ENCODE data around the gene TFB2M. TPM values are rescaled to one million over a fixed set of nuclear protein-coding genes. Genes with fewer than 3 reads are reported as not detected.

The TFB2M gene
- total and polyA plus RNA-seq, 5 experiments from 2014 or later = 12.0 to 20.8 (median 17.8) TPM

DNA sequence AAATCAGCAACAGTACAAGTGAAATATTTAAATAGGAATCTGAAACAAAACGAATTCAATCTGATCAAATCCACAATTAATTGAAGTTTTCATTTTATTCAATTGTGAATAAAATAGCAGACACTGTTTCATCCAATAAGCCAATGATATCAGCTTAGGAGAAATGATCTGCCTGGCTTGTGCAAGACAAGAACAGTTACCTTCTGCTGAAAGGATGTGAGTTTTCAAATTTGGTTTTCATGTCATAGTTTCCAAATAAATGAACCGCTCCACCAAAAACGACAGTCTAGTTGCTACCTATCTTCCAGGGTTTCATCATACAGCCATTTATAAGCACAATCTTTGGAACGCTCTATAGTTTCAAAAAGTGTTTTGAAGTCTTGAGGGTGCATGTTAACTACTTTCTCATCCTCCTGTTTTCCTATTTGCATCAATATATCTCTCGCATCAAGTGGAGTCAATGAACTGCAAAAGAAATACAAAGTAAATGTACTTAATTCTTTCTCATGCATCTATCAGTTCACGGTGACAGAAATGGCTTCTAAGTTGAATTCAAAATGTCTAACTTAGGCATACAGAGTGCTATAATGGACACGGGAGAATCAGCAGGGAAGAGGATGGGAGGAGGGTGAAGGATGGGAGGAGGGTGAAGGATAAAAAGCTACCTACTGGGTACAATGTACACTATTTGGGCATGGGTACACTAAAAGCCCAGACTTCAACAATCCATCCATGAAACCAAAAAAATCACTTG is 25.1 kb downstream of the TFB2M start:
- Mint-ChIP-seq H3K27me3 (no peaks in the 10 kb centered on the region), H3K4me3 (no peak overlapping the region), H3K9me3 (no peaks in the 10 kb centered on the region), H3K27ac (peak overlapping the region in 3 of 10 donors; percentile 10 to 21 (median 11)), H3K4me1 (peaks cover 0 to 1% (median 0%) of the 10 kb centered on the region in 4 donors), H3K36me3 (peaks cover 17 to 59% (median 24%) of the 10 kb centered on the region in 3 donors)
- ATAC-seq = no peak
- POLR2A ChIA-PET = no interaction called here
- DNase-seq = no peak

DNA sequence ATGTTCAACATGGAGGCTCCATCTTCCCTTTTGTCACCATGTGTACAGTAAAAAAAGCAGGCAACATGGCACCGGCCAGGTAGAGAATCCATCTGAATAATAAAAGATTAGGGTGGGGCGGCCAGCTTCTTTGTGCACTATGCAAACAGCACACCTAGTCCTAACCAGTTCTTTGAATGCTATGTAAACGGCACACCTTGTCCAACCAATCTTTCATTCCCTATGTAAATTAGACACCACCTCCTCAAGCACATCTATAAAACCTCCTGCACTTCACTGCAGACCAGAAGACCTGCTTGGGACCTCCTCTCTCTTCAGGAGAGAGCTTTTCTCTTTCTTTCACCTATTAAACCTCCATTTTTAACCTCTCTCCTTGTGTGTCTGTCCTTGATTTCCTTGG is 28.2 kb downstream of the TFB2M start:
- Mint-ChIP-seq H3K9me3 (no peaks in the 10 kb centered on the region), H3K27ac (no peak overlapping the region), H3K36me3 (peaks cover 10 to 34% (median 19%) of the 10 kb centered on the region in 3 donors), H3K27me3 (no peaks in the 10 kb centered on the region), H3K4me1 (peaks cover 0 to 1% (median 0%) of the 10 kb centered on the region in 4 donors), H3K4me3 (no peak overlapping the region)
- ATAC-seq (no peak), DNase-seq (no peak)
- POLR2A ChIA-PET = no interaction called here

DNA sequence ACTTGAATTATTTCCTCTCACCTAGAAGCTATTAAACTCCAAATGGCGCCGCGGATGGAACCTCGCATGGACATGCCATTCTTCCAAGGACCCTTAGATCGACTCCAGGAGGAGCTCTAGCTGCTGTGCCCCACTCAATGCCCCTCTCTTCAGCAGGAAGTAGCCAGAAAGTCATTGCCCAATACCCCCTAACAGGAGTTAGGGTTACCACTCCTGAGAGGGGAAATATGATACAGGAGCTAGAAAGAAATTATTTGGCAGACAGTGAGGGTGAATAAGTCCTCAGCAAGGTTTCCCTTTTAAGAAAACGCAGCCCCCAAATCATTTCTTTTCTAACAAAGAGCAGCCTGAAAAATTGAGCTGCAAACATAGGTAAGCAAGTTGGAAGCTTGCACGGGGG is 28.6 kb downstream of the TFB2M start:
- H3K4me3 Mint-ChIP-seq = no peak overlapping the region
- H3K36me3 Mint-ChIP-seq = peaks cover 10 to 30% (median 19%) of the 10 kb centered on the region in 3 donors
- peaks cover 0 to 1% (median 0%) of the 10 kb centered on the region in 4 donors for H3K4me1 Mint-ChIP-seq
- POLR2A ChIA-PET = no interaction called here
- no peak overlapping the region for H3K27ac Mint-ChIP-seq
- ATAC-seq (no peak), DNase-seq (no peak)
- H3K27me3 Mint-ChIP-seq = no peaks in the 10 kb centered on the region
- no peaks in the 10 kb centered on the region for H3K9me3 Mint-ChIP-seq

DNA sequence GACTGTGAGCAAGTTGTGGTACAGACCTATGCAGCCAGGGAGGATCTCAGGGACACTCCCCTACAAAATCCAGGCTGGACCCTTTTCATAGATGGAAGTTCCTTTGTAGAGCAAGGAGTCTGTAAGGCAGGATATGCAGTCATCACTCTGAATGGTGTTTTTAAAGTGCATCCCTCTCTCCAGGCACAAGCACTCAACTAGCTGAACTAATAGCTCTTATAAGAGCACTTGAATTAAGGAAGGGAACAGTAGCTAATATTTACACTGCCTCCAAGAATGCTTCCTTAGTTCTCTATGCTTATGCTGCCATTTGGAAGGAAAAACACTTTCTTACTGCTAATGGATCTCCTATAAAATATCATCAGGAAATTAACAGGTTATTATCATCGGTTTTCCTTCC is 31.9 kb downstream of the TFB2M start:
- Mint-ChIP-seq H3K27me3 (peaks cover 0 to 1% (median 0%) of the 10 kb centered on the region in 5 donors), H3K4me1 (peaks cover 0 to 1% (median 0%) of the 10 kb centered on the region in 4 donors), H3K9me3 (peaks cover 0 to 16% (median 10%) of the 10 kb centered on the region in 9 donors), H3K36me3 (peaks cover 3 to 19% (median 18%) of the 10 kb centered on the region in 3 donors), H3K4me3 (no peak overlapping the region), H3K27ac (no peak overlapping the region)
- POLR2A ChIA-PET = no interaction called here
- DNase-seq (no peak), ATAC-seq (no peak)

DNA sequence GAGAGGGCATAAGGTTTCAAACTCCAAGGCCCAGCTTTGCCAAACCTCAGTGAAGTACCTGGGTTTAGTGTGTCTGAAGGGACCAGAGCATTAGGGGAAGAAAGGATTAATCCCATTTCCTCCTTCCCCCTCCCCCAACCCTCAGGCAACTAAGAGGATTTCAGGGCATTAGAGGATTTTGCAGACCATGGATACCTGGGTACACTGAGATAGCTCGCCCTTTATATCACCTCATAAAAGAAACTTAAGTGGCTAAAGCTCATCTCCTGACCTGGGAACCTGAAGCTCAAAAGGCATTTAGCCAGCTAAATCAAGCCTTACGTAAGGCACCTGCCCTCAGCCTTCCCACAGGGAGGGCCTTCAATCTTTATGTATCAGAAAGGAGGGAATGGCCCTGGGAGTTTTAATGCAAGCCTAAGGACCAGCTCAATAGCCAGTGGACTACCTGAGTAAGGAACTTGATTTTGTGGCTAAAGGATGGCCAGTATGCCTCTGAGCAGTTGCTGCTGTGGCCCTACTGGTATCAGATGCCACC is 32.6 kb downstream of the TFB2M start:
- H3K36me3 Mint-ChIP-seq = peaks cover 0 to 16% (median 13%) of the 10 kb centered on the region in 3 donors
- no peak overlapping the region for H3K27ac Mint-ChIP-seq
- POLR2A ChIA-PET = interaction anchor here (0.5 kb wide), 1 partner anchor 108 kb away, joined by 3 read pairs; no protein-coding TSS in a partner anchor
- H3K4me3 Mint-ChIP-seq = no peak overlapping the region
- ATAC-seq = no peak
- no peak for DNase-seq
- H3K9me3 Mint-ChIP-seq = peaks cover 0 to 16% (median 10%) of the 10 kb centered on the region in 9 donors
- H3K4me1 Mint-ChIP-seq = peaks cover 0 to 3% (median 2%) of the 10 kb centered on the region in 4 donors
- peaks cover 0 to 1% (median 0%) of the 10 kb centered on the region in 5 donors for H3K27me3 Mint-ChIP-seq

DNA sequence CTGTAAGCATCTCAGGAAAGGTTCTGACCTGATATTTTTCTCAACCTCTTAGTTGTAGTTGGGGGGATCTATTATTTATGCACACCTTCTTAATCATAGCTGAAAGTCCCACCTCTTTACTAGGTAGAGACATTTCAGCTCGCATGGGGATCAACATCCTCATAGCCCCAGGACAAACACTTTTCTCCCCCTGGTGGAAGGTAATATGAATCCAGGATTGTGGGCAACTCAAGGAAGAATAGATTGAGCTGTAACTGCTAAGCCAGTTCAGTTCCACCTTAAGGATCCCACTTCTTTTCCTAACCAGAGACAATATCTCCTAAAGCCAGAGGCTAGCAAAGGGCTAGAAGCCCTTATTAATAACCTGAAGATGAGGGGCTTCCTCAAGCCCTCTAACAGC is 33.5 kb downstream of the TFB2M start:
- no peak overlapping the region for H3K4me3 Mint-ChIP-seq
- H3K27ac Mint-ChIP-seq = no peak overlapping the region
- ATAC-seq (no peak), DNase-seq (no peak)
- H3K9me3 Mint-ChIP-seq = peaks cover 0 to 16% (median 10%) of the 10 kb centered on the region in 9 donors
- H3K27me3 Mint-ChIP-seq = peaks cover 0 to 1% (median 0%) of the 10 kb centered on the region in 5 donors
- H3K36me3 Mint-ChIP-seq = peaks cover 0 to 16% (median 12%) of the 10 kb centered on the region in 3 donors
- POLR2A ChIA-PET = interaction anchor here (0.6 kb wide), 1 partner anchor 31 kb away, joined by 3 read pairs; no protein-coding TSS in a partner anchor
- H3K4me1 Mint-ChIP-seq = peaks cover 4 to 11% (median 7%) of the 10 kb centered on the region in 4 donors

DNA sequence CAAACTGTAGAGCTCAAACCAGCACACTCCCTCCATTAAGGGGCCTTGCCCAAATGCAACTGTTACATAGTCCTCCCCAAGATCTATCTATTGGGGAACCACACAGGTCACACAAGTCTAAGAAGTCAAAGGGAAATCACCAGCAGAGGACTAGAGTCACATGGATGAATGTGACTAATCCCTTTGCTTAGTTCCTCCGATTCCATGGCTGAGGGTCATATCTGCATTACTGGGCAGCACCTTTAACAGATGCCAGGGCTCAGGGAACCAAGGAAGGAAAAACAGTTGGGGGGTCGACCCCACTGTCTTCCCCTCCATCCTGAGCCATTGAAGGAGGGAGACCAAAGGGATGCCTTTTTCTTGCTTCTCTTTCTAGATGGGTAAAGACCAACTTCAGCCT is 35.6 kb downstream of the TFB2M start:
- POLR2A ChIA-PET = interaction anchor here (0.7 kb wide), 1 partner anchor 219 kb away, joined by 5 read pairs; no protein-coding TSS in a partner anchor
- Mint-ChIP-seq H3K4me1 (peaks cover 7 to 17% (median 12%) of the 10 kb centered on the region in 4 donors), H3K4me3 (peak overlapping the region in 1 of 10 donors; percentile 26), H3K27me3 (peaks cover 0 to 1% (median 0%) of the 10 kb centered on the region in 5 donors), H3K36me3 (peaks cover 0 to 16% (median 12%) of the 10 kb centered on the region in 3 donors), H3K27ac (no peak overlapping the region), H3K9me3 (peaks cover 0 to 20% (median 10%) of the 10 kb centered on the region in 9 donors)
- ATAC-seq (no peak), DNase-seq (no peak)

DNA sequence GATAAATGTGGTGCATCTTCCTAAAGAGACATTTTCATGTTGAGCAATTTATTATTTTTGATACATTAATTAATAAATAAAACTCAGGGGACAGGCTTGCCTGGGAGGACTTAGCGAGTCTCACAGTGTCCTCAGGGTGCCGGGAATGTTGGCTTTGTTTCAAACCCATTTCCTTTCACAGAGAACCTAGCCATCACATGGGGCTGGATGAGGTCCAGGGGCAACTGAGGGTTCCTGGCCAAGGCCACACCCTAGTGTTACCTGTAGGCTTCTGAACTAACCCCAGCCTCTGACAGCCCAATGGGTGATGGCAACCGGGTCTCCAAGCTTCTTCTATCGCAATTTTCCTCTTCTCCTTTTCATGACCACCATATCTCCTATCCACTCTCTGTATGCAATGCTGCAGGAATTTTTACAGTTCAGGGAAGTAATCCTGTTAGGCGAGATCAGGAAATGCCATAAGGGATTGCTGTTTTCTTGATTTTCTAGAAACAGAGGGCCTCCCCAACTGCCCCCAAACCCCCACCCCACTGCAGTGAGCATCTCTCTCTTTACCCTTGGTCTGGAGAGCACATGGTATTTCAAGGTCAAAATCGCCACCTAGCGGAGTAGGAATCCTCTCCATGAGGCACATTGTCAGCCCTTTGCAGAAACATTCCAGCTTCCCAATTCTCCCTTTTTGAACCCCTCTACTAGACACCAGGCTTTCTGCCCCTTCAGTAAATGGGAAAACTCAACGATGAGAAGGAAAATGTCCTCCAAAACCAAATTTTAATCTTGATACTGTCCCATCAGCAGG is 36.9 kb downstream of the TFB2M start:
- peaks cover 0 to 16% (median 12%) of the 10 kb centered on the region in 3 donors for H3K36me3 Mint-ChIP-seq
- POLR2A ChIA-PET = no interaction called here
- H3K4me3 Mint-ChIP-seq = no peak overlapping the region

DNA sequence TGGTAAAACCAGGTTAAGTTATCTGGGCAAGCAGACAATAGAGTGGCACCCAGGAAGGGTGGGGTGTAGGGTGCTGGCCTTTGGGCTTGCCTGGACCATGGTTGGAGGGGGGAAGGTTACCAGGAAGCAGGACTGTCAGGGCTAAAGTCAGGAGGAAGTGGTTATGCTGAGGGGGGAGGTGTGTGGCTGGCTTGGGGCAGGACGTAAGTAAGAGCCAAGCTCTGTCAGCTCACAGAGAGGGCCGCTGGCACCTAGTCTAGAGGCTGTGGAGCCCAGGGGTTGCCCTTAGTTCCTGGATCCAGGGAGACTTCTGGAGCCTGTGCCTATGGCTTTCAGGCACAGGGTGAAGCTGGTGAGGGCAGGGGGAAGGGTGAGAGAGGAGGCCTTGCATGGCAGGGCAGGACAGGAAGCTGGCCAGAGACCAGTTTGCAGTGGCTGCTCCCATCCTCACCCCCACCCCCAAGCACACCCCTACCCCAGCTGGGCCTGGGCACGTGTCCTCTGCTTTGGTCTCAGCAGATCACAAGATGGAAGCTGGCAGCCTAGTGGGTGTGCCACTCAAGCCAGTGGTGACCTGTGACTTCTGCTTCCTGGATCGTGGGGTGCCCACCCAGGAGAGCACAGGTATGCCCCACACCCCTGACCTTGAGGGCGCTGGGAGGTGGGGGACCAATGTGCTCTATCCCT is 38.5 kb downstream of the TFB2M start:
- POLR2A ChIA-PET = no interaction called here
- Mint-ChIP-seq H3K36me3 (peaks cover 0 to 16% (median 12%) of the 10 kb centered on the region in 3 donors), H3K27me3 (peaks cover 0 to 1% (median 0%) of the 10 kb centered on the region in 5 donors), H3K9me3 (peaks cover 0 to 20% (median 10%) of the 10 kb centered on the region in 9 donors), H3K4me3 (peak overlapping the region in 2 of 10 donors; percentile 54 to 64), H3K27ac (peak overlapping the region in 7 of 10 donors; percentile 41 to 91 (median 77)), H3K4me1 (peaks cover 7 to 17% (median 12%) of the 10 kb centered on the region in 4 donors)
- DNase-seq = no peak
- no peak for ATAC-seq

More for the DNA sequence above, 36.9 kb downstream of the TFB2M start:
- DNase-seq (no peak), ATAC-seq (no peak)
- Mint-ChIP-seq H3K27me3 (peaks cover 0 to 1% (median 0%) of the 10 kb centered on the region in 5 donors), H3K27ac (no peak overlapping the region), H3K4me1 (peaks cover 7 to 17% (median 12%) of the 10 kb centered on the region in 4 donors), H3K9me3 (peaks cover 0 to 20% (median 10%) of the 10 kb centered on the region in 9 donors)

DNA sequence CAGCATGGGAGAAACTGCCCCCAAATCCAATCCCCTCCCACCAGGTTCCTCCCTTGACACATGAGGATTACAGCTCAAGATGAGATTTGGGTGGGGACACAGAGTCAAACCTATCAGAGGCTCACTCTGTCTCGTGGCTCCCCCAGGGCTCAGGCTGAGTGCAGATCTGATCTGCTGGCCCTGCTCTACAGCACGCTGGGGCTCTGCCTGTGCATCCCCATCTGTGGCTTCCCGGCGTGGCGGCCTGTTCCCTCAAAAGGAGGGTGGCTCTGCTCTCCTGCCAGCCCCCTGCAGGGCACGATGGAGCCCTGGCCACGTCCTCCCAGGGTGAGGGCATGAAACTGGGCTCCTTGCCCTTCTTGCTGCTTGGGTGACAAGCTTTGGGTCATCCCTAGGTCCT is 39.1 kb downstream of the TFB2M start:
- ATAC-seq (no peak), DNase-seq (no peak)
- no peaks in the 10 kb centered on the region for H3K27me3 Mint-ChIP-seq
- H3K9me3 Mint-ChIP-seq = peaks cover 0 to 20% (median 10%) of the 10 kb centered on the region in 9 donors
- peak overlapping the region in 4 of 10 donors; percentile 41 to 91 (median 87) for H3K27ac Mint-ChIP-seq
- H3K4me3 Mint-ChIP-seq = peak overlapping the region in 1 of 10 donors; percentile 54
- peaks cover 0 to 16% (median 12%) of the 10 kb centered on the region in 3 donors for H3K36me3 Mint-ChIP-seq
- peaks cover 7 to 17% (median 12%) of the 10 kb centered on the region in 4 donors for H3K4me1 Mint-ChIP-seq
- POLR2A ChIA-PET = no interaction called here

DNA sequence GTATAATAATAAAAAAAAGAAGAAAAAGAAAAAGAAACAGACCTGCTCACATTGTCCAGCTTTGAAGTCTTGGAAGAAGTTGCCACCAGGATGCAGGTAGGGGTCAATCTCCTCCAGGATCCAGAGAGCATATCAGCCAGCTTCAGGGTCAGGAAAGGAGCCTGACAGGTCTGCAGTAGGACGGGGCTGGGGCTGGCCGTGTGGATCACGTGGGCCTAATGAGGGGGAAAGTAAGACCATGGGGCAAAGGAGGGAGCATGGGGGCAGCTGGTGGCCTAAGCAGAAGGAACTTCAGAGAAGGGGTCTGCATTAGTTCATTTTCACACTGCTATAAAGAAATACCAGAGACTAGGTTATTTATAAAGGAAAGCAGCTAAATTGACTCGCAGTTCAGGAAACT is 39.7 kb downstream of the TFB2M start:
- peaks cover 7 to 17% (median 12%) of the 10 kb centered on the region in 4 donors for H3K4me1 Mint-ChIP-seq
- H3K36me3 Mint-ChIP-seq = peaks cover 0 to 12% (median 12%) of the 10 kb centered on the region in 3 donors
- H3K27ac Mint-ChIP-seq = peak overlapping the region in 2 of 10 donors; percentile 25 to 40
- DNase-seq (no peak), ATAC-seq (no peak)
- no peaks in the 10 kb centered on the region for H3K27me3 Mint-ChIP-seq
- POLR2A ChIA-PET = no interaction called here
- H3K4me3 Mint-ChIP-seq = peak overlapping the region in 2 of 10 donors; percentile 15 to 30
- H3K9me3 Mint-ChIP-seq = peaks cover 0 to 18% (median 6%) of the 10 kb centered on the region in 9 donors

DNA sequence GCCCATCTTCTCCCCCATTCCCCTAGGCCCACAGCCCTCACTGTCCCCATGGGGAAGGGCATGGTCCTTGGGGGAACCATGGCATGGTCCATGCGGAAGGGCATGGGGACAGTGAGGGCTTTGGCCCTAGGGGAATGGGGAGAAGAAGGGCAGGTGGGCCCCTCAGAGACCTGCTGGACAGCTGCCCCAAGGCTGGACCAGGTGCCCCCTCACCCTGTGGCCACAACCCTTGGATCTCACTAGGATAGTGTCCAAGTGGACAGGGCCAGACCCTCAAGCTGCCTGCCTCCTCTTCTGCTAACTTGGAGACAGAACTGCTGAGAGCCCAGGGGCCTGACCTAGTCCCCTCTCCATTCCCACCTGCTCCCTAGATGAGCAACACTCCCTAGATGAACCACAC is 46.5 kb downstream of the TFB2M start:
- no peak overlapping the region for H3K27ac Mint-ChIP-seq
- ATAC-seq = no peak
- POLR2A ChIA-PET = no interaction called here
- DNase-seq = no peak
- no peaks in the 10 kb centered on the region for H3K4me1 Mint-ChIP-seq
- no peaks in the 10 kb centered on the region for H3K27me3 Mint-ChIP-seq
- H3K4me3 Mint-ChIP-seq = no peak overlapping the region
- H3K9me3 Mint-ChIP-seq = peaks cover 0 to 20% (median 1%) of the 10 kb centered on the region in 9 donors
- peaks cover 0 to 1% (median 0%) of the 10 kb centered on the region in 3 donors for H3K36me3 Mint-ChIP-seq
